ENCODE measurements around the gene PSTPIP1.

The PSTPIP1 gene

DNA sequence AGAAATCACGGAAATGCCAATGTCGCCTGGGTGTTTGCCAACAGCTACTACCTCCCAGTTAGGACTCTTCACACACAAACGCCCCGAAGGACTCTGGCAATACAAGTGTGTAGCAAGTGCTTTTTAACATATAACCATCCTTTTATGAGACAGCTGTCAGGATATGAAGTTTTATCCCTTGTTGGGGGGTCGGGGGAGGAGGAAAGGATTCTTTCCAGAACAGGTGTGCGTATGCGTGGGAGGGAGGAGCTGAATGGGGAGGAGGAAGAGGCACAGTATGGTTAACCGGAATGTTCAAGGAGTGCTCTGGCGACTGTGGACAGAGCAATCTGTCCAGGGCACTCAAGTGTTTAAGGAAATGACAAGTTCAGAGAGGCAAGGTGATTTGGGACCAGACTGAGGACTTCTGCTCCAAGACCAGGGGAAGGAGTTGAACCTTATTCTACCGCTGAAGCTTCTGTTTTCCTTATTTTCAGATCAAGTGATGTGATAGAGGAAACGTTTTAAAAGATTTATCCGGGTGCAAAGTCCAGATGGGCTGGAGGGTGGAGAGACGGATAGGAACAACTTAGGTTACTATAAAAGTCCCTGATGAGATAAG is 74.7 kb downstream of the PSTPIP1 start:
- DNase-seq (ENCODE audit: low read depth in 3 of 3), result no peak

GRCh38 chr15:77070180-77070494 is 75.2 kb downstream of the PSTPIP1 start:
- no peak for DNase-seq (ENCODE audit: low read depth in 3 of 3)

DNA sequence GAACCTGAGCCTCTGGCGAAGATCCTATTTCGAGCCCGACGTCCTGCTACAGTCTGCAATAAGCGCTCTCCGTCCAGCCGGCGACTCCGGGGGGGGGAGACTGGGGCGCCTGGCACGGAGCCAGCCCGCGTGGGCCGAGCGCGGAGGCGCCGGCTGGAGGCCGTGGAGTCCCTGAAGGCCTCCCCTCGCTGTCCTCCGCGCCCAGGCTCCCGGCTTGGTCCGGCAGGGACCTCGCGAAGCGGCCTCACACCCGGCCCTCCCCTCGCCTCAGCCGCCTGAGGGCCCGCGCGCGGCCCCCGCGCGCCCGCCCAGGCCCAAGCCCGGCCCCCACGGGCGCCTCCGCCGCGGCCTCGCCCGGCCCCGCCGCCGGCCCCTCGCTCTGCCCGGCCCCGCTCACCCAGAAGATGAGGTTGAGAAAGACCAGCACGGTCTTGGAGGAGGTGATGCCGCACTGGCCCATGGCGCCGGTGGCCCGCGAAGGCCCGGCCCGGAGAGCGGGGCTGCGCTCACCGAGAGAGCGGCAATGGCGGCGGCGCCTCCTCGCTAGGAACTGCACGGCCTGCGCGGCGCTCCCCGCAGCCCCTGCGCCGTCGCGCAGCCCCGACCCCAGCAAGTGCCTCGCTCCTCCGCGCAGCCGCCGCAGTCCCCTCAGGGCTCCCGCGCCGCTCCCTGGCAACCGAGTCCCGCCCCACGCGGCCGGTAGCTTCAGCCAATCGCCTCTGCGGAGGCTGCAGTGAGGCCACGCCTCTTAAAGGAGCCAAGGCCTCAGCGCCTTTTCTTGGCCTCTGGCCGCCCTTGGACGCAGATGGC is 75.8 kb downstream of the PSTPIP1 start, which contains the start of gene TSPAN3:
Gene TSPAN3, minus strand, starts transcription at position 615 of the 810 bp plus-strand sequence. Its CDS starts 155 bp downstream, at position 460.
- DNase-seq (ENCODE audit: low read depth in 3 of 3), result peak; percentile 89 to 90 (median 90)

DNA sequence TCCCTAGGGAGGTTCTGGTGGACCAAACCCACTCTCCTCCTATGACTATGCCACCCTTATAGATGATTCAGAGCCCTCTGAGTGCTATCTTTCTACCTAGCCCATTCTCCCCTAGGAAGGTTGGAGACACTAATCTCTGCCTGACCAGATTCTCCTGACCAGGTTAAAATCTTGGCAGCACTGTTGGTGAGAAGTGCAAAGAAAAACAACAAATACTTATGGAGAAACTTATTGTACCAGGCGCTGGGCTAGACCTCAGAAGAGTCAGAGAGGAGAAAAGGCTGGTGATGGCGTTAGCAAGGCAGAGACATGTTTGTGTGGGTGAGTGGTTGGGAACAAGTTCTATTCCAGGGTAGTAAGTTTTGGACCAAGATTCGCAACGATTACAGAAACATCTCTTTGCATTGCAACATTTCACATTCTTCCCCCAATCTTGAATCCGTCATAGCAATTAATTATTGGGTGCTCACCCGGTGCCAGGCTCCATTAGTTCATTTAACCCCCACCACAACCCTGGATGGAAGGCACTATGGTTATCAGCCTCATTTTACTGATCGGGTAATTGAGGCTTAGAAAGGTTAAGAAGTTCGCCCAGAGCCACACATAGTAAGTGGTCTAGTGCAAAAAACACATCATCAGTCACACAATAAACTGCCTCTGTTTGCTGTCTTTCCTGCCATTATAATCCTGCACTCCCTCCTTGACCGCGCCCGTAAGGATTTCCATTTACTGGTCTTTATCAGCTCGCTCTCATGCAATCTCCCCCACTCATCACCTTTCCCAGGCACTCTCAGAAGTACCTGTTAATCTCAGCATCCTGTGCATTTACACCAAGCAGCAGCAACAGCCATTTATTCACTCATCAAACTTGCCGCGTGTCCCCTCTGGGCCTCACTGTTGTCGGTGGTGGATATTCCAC is 76.6 kb downstream of the PSTPIP1 start:
- DNase-seq (ENCODE audit: low read depth in 3 of 3), result no peak

DNA sequence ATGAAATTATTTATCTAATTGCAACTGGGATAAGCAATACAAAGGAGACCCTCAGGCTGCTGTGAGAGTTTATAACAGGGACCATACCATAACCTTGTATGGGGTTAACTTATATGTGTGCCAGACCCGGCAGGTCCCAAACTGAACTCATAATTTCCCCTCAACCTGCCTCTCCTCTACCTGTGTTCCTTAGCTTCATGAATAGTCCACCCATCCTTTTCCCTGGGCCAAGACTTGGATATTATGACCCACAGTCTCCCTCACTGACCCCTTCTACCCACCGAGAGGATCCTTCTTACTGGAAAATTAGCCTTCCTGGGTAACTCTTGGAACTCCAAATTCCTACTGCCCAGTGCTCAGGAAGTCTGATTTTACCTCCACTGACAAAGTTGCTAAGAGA is 79.4 kb downstream of the PSTPIP1 start:
- DNase-seq (ENCODE audit: low read depth in 3 of 3), result no peak

DNA sequence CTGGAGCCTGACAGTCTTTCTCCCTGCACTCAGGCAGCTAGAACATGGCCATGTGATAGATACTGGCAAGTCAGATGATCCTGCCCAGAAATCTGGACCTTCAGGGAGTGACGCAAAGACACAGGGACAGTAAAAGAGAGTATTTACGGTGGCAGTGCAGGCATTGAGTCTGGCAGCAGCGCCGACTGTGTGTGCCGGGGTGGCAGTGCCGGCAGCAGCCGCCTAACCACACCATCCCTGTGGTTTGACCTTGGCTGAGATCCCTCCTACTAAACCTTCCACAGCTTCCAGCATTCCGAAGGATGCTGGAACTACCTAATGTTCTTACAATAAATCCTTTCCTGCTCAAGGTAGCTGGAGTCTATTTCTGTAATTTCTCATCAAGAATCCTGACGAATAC is 80.6 kb downstream of the PSTPIP1 start:
- DNase-seq (ENCODE audit: low read depth in 3 of 3), result no peak

GRCh38 chr15:77076323-77076915 is 81.5 kb downstream of the PSTPIP1 start:
- DNase-seq (ENCODE audit: low read depth in 3 of 3), result no peak

- no peak for DNase-seq (ENCODE audit: low read depth in 3 of 3)
These were observed 87.0 kb downstream of the PSTPIP1 start for GRCh38 chr15:77081971-77082370.

DNA sequence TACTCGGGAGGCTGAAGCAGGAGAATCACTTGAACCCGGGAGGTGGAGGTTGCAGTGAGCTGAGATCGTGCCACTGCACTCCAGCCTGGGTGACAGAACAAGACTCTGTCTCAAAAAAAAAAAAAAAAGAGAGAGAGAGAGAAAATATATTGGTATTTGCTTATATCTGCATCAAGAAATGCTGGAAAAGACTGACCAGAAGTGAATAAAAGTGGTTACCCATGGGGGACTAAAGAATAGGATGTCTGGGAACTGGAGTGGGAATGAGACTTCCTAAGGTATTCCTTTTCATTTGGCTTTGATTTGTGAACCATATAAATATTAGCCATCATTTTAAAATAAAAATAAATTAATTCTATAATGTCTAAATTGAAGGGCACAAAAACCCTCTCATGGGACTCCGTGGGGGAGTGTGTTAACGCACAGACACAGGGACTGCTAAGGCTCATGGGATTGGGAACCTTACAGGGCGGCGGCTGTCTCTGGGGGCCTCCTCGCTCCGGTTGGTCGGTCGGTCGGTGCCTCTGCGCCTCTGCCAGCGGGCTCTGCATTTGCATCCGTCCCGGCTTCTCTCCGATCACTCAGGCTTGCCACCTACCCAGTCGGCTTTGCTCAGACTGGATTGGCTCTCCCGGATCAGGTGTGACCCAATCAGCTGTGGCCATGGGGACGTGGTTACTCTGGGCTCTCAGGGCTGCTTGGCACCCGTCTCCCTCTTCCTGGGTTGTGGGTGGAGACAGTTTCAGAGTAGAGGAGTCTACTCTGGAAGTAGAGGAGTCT is 88.6 kb downstream of the PSTPIP1 start:
- DNase-seq (ENCODE audit: low read depth in 3 of 3), result peak; percentile 28 to 61 (median 34)

- no peak for DNase-seq (ENCODE audit: low read depth in 3 of 3)
These were observed 89.5 kb downstream of the PSTPIP1 start for GRCh38 chr15:77084436-77084835.

DNA sequence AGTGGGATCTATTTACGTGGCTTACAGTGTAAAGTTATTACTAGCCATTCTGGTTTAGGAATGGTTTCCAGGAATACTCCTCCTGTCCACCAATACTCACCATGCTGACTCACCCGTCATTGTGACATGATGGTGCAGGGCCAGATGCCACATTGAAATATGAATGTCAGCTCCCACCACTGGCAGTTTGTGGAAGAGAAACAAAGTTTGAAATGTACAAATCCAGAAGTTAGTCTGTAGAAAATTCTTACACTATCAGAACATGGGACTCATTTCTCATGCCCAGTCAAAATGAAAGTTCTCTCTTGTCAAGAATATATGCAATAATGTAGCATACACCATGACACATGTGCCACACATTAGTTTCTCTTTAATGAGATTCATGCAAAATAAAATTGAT is 90.4 kb downstream of the PSTPIP1 start:
- DNase-seq (ENCODE audit: low read depth in 3 of 3), result no peak

All from stimulated activated CD4-positive, alpha-beta T cell treated with anti-CD3 and anti-CD28 coated beads, TNF-alpha, amount 100 ng/mL, for 48 hours (primary cell).